DMS114 treated with DMSO at 0.1 percent for 48 hours (cell line): ENCODE data around the gene UBE2D2.
"Not testable (repeated sequence)": the region's sequence is repeated elsewhere in the genome, so short reads cannot be mapped to it uniquely, and the experiment has no call there.

Experiments
- DNase-seq: peaks from one replicate; lab custom pipeline; 2025; ENCODE audit not compliant: unreplicated experiment; lab: John Stamatoyannopoulos, UW

The UBE2D2 gene

DNA sequence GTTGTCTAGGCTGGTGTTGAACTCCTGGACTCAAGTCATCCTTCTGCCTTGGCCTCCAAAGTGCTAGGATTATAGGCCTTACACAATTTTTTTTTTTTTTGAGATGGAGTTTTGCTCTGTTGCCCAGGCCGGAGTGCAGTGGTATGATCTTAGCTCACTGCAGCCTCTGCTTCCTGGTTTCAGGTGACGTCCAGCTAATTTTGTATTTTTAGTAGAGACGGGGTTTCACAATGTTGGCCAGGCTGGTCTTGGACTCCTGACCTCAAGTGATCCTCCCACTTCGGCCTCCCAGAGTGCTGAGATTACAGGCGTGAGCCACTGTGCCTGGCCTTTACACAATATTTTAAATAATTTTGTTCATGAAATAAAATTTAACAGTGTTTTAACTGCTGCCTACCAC is 21.0 kb downstream of the UBE2D2 start:
- DNase-seq, result not testable (repeated sequence)

DNA sequence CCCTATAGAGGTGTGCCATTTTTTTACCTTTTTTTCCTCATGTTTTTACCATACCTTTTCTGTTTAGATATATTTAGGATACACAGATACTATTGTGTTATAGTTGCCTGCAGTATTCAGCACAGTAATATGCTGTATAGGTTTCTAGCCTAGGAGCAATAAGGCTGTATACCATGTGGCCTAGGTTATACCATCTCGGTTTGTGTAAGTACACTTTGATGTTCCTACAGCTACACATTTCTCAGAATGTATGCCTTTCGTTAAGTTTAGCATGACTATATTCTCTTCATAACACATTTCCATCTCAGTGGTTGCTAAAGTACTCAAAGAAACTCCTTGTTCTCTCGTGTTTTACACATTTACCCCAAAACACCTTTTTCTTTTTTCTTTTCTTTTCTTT is 23.0 kb downstream of the UBE2D2 start:
- no peak for DNase-seq

- DNase-seq, result not testable (repeated sequence)
These were observed 27.0 kb downstream of the UBE2D2 start for GRCh38 chr5:139588116-139588515.

DNA sequence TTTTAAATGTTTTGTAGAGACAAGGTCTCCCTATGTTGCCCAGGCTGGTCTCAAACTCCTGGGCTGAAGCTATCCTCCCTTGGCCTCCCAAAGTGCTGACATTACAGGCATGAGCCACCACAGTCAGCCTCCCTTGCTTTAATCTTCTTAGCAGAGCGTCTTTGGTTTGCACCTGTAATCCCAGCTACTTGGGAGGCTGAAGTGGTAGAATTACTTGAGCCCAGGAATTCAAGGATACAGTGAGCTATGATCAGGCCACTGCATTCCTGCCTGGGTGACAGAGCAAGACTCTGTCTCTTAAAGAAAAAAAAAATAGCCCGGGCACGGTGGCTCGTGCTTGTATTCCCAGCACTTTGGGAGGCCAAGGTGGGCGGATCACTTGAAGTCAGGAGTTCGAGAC is 27.8 kb downstream of the UBE2D2 start:
- DNase-seq, result no peak

- no peak for DNase-seq
These were observed 31.1 kb downstream of the UBE2D2 start for GRCh38 chr5:139592289-139592688.

DNA sequence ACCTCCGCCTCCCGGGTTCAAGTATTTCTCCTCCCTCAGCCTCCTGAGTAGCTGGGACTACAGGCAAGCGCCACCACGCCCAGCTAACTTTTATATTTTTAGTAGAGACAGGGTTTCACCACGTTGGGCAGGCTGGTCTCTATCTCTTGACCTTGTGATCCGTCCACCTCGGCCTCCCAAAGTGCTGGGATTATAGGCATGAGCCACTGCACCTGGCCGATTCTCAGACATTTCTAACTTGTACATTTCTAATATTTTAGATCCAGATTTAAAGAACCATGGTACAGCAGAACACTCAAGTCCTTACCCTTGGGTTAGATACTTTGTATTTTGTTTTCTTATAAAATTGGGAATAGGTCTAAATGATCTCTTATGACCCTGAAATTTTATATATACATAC is 31.9 kb downstream of the UBE2D2 start:
- not testable (repeated sequence) for DNase-seq

GRCh38 chr5:139593716-139594319 is 32.7 kb downstream of the UBE2D2 start:
- no peak for DNase-seq

- no peak for DNase-seq
These were observed 36.0 kb downstream of the UBE2D2 start for GRCh38 chr5:139597134-139597533.

GRCh38 chr5:139598601-139598965 is 37.4 kb downstream of the UBE2D2 start:
- not testable (repeated sequence) for DNase-seq

DNA sequence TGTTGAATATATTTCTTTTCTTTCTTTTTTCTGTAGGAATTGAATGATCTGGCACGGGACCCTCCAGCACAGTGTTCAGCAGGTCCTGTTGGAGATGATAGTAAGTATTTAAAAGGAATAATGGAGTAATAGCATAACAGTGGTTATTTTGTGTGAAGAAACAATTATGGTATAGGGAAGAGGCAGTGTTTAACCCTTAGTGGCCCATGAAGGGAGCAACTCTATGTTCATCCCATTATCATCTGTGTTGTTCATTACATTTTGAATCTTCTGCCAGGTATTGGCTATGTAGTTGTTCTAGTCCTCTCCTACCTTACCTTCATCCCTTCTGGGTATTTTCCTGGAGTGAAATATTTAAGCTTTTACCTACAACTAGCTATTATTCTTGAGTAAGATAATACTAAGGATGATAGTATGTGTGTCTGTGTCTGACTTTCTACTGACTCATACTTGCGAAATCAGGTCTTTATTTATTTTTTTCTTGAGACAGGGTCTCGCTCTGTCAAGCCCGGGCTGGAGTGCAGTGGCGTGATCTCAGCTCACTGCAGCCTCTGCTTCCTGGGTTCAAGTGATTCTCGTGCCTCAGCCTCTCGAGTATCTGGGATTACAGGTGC is 39.3 kb downstream of the UBE2D2 start:
- no peak for DNase-seq

- DNase-seq, result no peak
These were observed 40.3 kb downstream of the UBE2D2 start for GRCh38 chr5:139601429-139601828.

- not testable (repeated sequence) for DNase-seq
These were observed 40.8 kb downstream of the UBE2D2 start for GRCh38 chr5:139601948-139602347.

GRCh38 chr5:139605887-139606286 is 44.7 kb downstream of the UBE2D2 start:
- DNase-seq, result no peak

GRCh38 chr5:139611703-139612584 is 50.8 kb downstream of the UBE2D2 start:
- no peak for DNase-seq

GRCh38 chr5:139619861-139620260 is 58.7 kb downstream of the UBE2D2 start:
- no peak for DNase-seq

DNA sequence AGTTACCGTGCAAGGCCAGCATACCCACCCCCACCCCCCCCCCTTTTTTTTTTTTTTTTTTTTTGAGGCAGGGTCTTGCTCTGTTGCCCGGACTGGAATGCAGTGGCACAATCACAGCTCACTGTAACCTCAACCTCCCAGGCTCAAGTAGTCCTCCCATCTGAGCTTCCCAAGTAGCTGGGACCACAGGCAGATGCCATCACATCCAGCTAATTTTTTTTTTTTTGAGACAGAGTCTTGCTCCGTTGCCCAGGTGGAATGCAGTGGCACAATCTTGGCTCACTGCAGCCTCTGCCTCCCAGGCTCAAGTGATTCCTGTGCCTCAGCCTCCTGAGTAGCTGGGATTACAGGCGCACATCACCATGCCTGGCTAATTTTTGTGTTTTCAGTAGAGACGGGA is 64.3 kb downstream of the UBE2D2 start:
- DNase-seq, result not testable (repeated sequence)

DNA sequence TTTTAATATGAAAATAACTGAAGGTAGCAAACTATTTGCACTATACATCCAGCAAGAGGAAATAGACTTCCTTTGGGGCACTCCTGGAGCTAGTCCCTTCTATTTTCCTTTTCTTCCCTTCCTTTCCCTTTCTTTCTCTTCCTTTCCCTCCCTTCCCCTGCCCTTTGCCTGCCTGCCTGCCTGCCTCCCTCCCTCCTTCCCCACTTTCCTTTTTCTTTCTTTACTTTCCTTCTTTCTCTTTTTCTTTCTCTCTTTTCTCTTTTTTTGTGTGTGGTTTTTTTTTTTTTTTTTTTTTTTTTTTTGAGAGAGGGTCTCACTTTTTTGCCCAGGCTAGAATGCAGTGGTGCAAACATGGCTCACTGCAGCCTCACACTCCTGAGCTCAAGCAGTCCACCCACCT is 69.7 kb downstream of the UBE2D2 start:
- no peak for DNase-seq

- no peak for DNase-seq
These were observed 70.5 kb downstream of the UBE2D2 start for GRCh38 chr5:139631520-139632165.

GRCh38 chr5:139633295-139634027 is 72.3 kb downstream of the UBE2D2 start:
- DNase-seq, result peak; percentile 85

- DNase-seq, result no peak
These were observed 72.8 kb downstream of the UBE2D2 start for GRCh38 chr5:139634028-139634325.

DNA sequence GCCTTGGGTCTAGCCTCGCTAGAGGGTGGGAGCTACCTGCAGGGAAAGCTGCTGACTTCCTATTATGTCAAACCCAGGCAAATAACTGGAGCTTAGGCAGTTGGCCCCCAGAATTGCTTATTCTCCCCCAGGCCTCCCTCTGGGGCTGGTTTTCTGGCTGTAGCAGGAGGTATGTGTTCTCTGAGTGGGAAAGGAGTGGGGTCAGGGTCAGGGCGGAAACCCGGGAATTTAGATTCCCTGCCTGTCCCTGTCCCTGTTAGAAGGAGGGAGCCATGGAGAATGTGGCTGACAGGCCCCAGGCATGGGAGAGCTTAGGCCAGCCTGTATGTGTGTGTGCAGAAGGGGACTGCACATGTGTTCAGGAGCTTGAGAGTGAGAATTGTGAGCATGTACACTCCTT is 73.4 kb downstream of the UBE2D2 start:
- no peak for DNase-seq
